GM19099 (cell line): ENCODE data around the gene ZNF541.

Experiments used
- POLR2A ChIP-seq: IDR thresholded peaks from 3 replicates; pipeline ENCODE4 v1.6.1; 2011; ENCODE audit warnings: low read depth; ENCODE audit not compliant: insufficient read length; ENCODE audit errors: extremely low read depth

Gene ZNF541

GRCh38 chr19:47531640-47532387, 41.1 kb downstream of the ZNF541 start:
- no peak for TF ChIP-seq POLR2A

- TF ChIP-seq POLR2A = no peak
Measured at GRCh38 chr19:47529018-47529742, 43.8 kb downstream of the ZNF541 start.

- TF ChIP-seq POLR2A = no peak
Measured at GRCh38 chr19:47526798-47527197, 46.1 kb downstream of the ZNF541 start.

- no peak for TF ChIP-seq POLR2A
Measured at GRCh38 chr19:47523473-47523872, 49.5 kb downstream of the ZNF541 start.
